Astrocyte of the spinal cord (primary cell): Measurements from ENCODE around the gene CTNNBIP1.
"Not testable (repeated sequence)": the region's sequence is repeated elsewhere in the genome, so short reads cannot be mapped to it uniquely, and the experiment has no call there.

Experiments used
- DNase-seq: peaks from one replicate; pipeline ENCODE4 v3.0.0; 2011; ENCODE audit warnings: low read depth, low spot score
- H3K4me3 ChIP-seq: 2 replicates; pipeline ENCODE4 v1.5.1; 2011; ENCODE audit warnings: low read depth, mild to moderate bottlenecking, low read length, moderate library complexity
- in situ Hi-C: cut with HindIII; loops from 2 replicates; pipeline ENCODE4 v1.10.0; 2017; ENCODE audit warnings: low sequenced_read_pairs
- TF ChIP-seq, protein P1 (sequence below): IDR thresholded peaks from 2 replicates; pipeline ENCODE4 v1.5.1; 2012; ENCODE audit warnings: low read depth, mild to moderate bottlenecking, low read length, inconsistent platforms

CTNNBIP1 gene

DNA sequence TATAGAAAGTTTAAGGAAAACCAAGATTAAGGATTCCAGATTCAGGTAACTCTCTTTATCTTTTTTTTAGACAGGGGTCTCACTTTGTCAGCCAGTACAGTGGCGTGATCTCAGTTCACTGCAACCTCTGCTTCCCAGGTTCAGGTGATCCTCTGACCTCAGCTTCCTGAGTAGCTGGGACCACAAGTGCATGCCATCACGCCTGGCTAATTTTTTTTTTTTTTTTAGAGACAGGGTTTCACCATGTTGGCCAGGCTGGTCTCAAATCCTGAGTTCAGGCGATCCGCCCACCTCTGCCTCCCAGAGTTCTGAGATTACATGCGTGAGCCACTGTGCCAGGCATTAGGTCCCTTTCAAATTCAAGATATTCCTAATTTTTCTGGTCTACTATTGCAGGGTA lies 17.2 kb upstream of the CTNNBIP1 start:
- TF ChIP-seq, protein P1, sequence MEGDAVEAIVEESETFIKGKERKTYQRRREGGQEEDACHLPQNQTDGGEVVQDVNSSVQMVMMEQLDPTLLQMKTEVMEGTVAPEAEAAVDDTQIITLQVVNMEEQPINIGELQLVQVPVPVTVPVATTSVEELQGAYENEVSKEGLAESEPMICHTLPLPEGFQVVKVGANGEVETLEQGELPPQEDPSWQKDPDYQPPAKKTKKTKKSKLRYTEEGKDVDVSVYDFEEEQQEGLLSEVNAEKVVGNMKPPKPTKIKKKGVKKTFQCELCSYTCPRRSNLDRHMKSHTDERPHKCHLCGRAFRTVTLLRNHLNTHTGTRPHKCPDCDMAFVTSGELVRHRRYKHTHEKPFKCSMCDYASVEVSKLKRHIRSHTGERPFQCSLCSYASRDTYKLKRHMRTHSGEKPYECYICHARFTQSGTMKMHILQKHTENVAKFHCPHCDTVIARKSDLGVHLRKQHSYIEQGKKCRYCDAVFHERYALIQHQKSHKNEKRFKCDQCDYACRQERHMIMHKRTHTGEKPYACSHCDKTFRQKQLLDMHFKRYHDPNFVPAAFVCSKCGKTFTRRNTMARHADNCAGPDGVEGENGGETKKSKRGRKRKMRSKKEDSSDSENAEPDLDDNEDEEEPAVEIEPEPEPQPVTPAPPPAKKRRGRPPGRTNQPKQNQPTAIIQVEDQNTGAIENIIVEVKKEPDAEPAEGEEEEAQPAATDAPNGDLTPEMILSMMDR: no peak
- in situ Hi-C loops: no loop called here
- H3K4me3 ChIP-seq: no peak overlapping the region
- DNase-seq: no peak

DNA sequence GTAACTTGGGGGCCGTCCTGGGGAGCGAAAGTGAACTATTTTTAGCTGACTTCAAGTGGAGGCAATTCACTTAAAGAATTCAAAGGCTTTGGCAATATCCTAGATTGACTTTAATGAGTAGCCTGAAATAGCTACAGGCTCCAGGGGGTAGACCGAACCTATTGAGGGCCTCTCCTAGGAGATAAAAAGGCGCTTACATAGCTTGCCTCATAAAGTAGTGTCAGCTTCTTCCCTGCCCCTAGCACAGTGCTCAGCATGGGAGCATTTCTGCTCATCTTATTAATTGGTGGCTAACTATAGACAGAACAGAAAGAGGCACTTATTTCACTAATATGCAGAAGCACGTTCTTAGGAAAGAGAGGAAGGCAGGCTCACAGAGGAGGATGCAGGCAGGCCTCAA lies 12.3 kb upstream of the CTNNBIP1 start:
- TF ChIP-seq, protein P1: no peak
- in situ Hi-C loops: no loop called here
- no peak overlapping the region for H3K4me3 ChIP-seq
- peak; percentile 19 for DNase-seq

DNA sequence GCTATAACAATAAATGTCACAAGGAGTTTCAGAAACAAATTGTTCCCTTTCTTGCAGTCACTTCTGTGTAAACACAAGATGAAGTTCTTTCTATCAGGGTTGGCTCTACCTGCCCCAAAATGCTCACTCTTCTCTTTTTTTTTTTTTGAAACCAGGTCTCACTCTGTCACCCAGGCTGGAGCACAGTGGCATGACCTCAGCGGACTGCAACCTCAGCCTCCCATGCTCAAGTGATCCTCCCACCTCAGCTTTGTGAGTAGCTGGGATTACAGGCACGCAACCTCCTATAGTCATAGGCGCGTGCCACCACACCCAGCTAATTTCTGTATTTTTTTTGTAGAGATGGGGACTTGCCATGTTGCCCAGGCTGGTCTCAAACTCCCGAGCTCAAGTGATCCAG lies 10.5 kb upstream of the CTNNBIP1 start:
- in situ Hi-C loops: no loop called here
- DNase-seq: no peak
- TF ChIP-seq, protein P1: no peak
- H3K4me3 ChIP-seq: no peak overlapping the region

GRCh38 chr1:9917901-9918300 lies 7.8 kb upstream of the CTNNBIP1 start:
- TF ChIP-seq, protein P1: no peak
- H3K4me3 ChIP-seq: no peak overlapping the region
- in situ Hi-C loops: no loop called here
- DNase-seq: no peak

DNA sequence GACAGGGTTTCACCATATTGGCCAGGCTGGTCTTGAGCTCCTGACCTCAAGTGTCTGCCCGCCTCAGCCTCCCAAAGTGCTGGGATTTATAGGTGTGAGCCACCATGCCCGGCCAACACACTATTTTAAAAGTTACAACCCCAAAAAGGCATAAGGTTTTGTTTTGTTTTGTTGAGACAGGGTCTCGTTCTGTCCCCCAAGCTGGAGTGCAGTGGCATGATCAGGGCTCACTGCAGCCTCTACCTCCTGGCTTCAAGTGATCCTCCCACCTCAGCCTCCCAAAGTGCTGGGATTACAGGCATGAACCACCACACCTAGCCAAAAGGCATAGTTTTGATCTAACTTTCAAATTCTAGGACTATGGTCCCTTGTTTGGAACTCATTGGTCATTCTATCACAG lies 7.4 kb upstream of the CTNNBIP1 start:
- H3K4me3 ChIP-seq, DNase-seq, in situ Hi-C loops: not testable (repeated sequence)

- TF ChIP-seq, protein P1: no peak
- DNase-seq: no peak
- no peak overlapping the region for H3K4me3 ChIP-seq
- in situ Hi-C loops: no loop called here
Measured at GRCh38 chr1:9916452-9916851, 6.4 kb upstream of the CTNNBIP1 start.

- no peak for DNase-seq
- TF ChIP-seq, protein P1: no peak
- in situ Hi-C loops: no loop called here
- no peak overlapping the region for H3K4me3 ChIP-seq
Measured at GRCh38 chr1:9914610-9914937, 4.5 kb upstream of the CTNNBIP1 start.
